DOHH2 (cell line): Measurements from ENCODE around the gene SPATA17.

Experiments
- CTCF ChIP-seq: fragments of 200-600 bp; sonication (generic); IDR thresholded peaks from one replicate; pipeline ENCODE4 v1.5.1; 2014; ENCODE audit warnings: antibody characterized with exemption, mild to moderate bottlenecking, low read depth, low read length; ENCODE audit not compliant: poor library complexity, severe bottlenecking
- EZH2phosphoT487 ChIP-seq: fragments of 200-600 bp; sonication (generic); IDR thresholded peaks from 2 replicates; pipeline ENCODE4 v1.6.1; 2017; ENCODE audit warnings: borderline replicate concordance, mild to moderate bottlenecking, antibody characterized with exemption, low read length, moderate library complexity, mixed read lengths

- no peak for TF ChIP-seq CTCF
- TF ChIP-seq EZH2phosphoT487: no peak
These were observed 40.5 kb upstream of the SPATA17 start for GRCh38 chr1:217590598-217590997.
